CD4-positive, alpha-beta T cell (primary cell): ENCODE measurements around the gene CORT. TPM values are rescaled to one million over a fixed set of nuclear protein-coding genes. Genes with fewer than 3 reads are reported as not detected.

Experiments used
- ATAC-seq: fragments of 200-7000 bp; cut with Tn5 transposase; one replicate; pipeline ENCODE4 v1.10.0; 2022; ENCODE audit warnings: mild to moderate bottlenecking; ENCODE audit not compliant: poor library complexity
- CTCF ChIA-PET: fragments of 350-600 bp; sonication (Branson Sonifier 250); formaldehyde crosslinking; loops from one replicate; lab custom pipeline; 2021; ENCODE audit warnings: antibody characterized with exemption, inconsistent platforms; lab: Charles Lee
- POLR2A ChIA-PET: fragments of 350-600 bp; sonication (Branson Sonifier 250); formaldehyde crosslinking; loops from one replicate; lab custom pipeline; 2021; ENCODE audit warnings: antibody characterized with exemption, inconsistent platforms; lab: Charles Lee
- DNase-seq, 14 experiments: peaks; one replicate each; pipeline ENCODE4 v3.0.0-alpha.2; 2013 to 2020; ENCODE audit warnings: mixed read lengths in 2 of 14
- H3K27ac ChIP-seq, 2 donors: one replicate each; pipeline versions ENCODE4 v1.5.1 to v1.7.0; 2013; ENCODE audit warnings: low read length in 2 of 2, low read depth in 1 of 2, mild to moderate bottlenecking in 1 of 2
- H3K27me3 ChIP-seq, 2 experiments: 1 replicate in 1 of 2; 2 replicates in 1 of 2; pipeline versions ENCODE4 v1.6.1 to v1.7.0; 2013; ENCODE audit warnings: low read length in 2 of 2, control low read depth in 1 of 2, mild to moderate bottlenecking in 1 of 2, moderate library complexity in 1 of 2; ENCODE audit not compliant: insufficient read depth in 2 of 2, control insufficient read depth in 1 of 2
- H3K36me3 ChIP-seq: one replicate; pipeline ENCODE4 v1.6.1; 2013; ENCODE audit warnings: low read length, control low read depth; ENCODE audit not compliant: insufficient read depth
- H3K4me1 ChIP-seq: one replicate; pipeline ENCODE4 v1.6.1; 2013; ENCODE audit warnings: low read length, control low read depth; ENCODE audit not compliant: insufficient read depth
- H3K4me3 ChIP-seq: one replicate; pipeline ENCODE4 v1.5.1; 2013; ENCODE audit warnings: mild to moderate bottlenecking, low read length, moderate library complexity
- H3K9me3 ChIP-seq, 2 experiments: 1 replicate in 1 of 2; 2 replicates in 1 of 2; pipeline versions ENCODE4 v1.6.1 to v1.7.0; 2013; ENCODE audit warnings: low read length in 2 of 2, mild to moderate bottlenecking in 2 of 2, control low read depth in 1 of 2, moderate library complexity in 1 of 2; ENCODE audit not compliant: control insufficient read depth in 1 of 2, insufficient read depth in 1 of 2
- H3K27ac Mint-ChIP-seq: one replicate; pipeline ENCODE4 v1.8.0; 2020; ENCODE audit warnings: mixed read lengths
- H3K27me3 Mint-ChIP-seq: one replicate; pipeline ENCODE4 v1.8.0; 2021; ENCODE audit warnings: mixed read lengths
- H3K36me3 Mint-ChIP-seq: one replicate; pipeline ENCODE4 v1.8.0; 2021; ENCODE audit warnings: low read depth, mixed read lengths
- H3K4me1 Mint-ChIP-seq: one replicate; pipeline ENCODE4 v1.8.0; 2021; ENCODE audit warnings: low read depth, mixed read lengths
- H3K4me3 Mint-ChIP-seq: one replicate; pipeline ENCODE4 v1.8.0; 2020; ENCODE audit warnings: mild to moderate bottlenecking, mixed read lengths
- H3K9me3 Mint-ChIP-seq: one replicate; pipeline ENCODE4 v1.8.0; 2020; ENCODE audit warnings: mixed read lengths
- intact Hi-C, 2 experiments: fragments of 100-400 bp; cut with DNase I in 1 of 2; cut with micrococcal nuclease in 1 of 2; formaldehyde crosslinking; loops; one replicate each; pipeline versions ENCODE4 v1.15.1 to v1.9.0; 2023 to 2025; cut with DNase I, micrococcal nuclease
- total RNA-seq, 174 experiments: library from RNA in 2 of 174; stranded (reverse) in 2 of 174; gene quantifications; one replicate each; pipeline ENCODE4 v1.2.3 and lab custom pipeline; 2021 to 2026
- TF ChIP-seq, protein P1 (sequence below): fragments of 200-600 bp; IDR thresholded peaks from one replicate; pipeline ENCODE4 v1.8.0; 2022; ENCODE audit warnings: antibody characterized with exemption, mild to moderate bottlenecking

Gene CORT
- total RNA-seq, 2 experiments from 2014 or later = 0.25 TPM; not detected in 1

DNA sequence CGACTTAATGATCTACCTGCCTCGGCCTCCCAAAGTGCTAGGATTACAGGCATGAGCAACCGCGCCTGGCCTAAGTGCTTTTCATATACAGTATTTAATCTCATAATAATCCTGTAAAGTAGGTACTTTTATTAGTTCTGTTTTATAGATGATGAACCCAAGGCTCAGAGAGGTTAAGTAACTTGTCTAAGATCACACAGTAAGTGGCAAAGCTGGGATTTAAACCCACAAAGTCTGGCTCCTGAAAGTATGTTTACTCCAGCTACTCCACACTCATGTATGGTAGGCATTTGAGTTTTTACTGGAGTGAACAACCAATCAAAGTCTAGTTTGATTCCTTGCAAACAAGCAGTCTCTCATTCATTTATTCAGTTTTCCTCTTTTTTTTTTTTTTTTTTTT lies 20.2 kb downstream of the CORT start:
- no peaks in the 10 kb centered on the region for H3K9me3 Mint-ChIP-seq
- no peaks in the 10 kb centered on the region for H3K27me3 Mint-ChIP-seq
- TF ChIP-seq, protein P1, sequence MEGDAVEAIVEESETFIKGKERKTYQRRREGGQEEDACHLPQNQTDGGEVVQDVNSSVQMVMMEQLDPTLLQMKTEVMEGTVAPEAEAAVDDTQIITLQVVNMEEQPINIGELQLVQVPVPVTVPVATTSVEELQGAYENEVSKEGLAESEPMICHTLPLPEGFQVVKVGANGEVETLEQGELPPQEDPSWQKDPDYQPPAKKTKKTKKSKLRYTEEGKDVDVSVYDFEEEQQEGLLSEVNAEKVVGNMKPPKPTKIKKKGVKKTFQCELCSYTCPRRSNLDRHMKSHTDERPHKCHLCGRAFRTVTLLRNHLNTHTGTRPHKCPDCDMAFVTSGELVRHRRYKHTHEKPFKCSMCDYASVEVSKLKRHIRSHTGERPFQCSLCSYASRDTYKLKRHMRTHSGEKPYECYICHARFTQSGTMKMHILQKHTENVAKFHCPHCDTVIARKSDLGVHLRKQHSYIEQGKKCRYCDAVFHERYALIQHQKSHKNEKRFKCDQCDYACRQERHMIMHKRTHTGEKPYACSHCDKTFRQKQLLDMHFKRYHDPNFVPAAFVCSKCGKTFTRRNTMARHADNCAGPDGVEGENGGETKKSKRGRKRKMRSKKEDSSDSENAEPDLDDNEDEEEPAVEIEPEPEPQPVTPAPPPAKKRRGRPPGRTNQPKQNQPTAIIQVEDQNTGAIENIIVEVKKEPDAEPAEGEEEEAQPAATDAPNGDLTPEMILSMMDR = no peak
- POLR2A ChIA-PET = no interaction called here
- no peak overlapping the region for H3K4me3 Mint-ChIP-seq
- ATAC-seq (no peak), DNase-seq (no peak)
- Histone ChIP-seq H3K36me3 (peaks cover 36% of the 10 kb centered on the region), H3K4me1 (peaks cover 26% of the 10 kb centered on the region), H3K27me3 (no peaks in the 10 kb centered on the region), H3K9me3 (no peaks in the 10 kb centered on the region), H3K27ac (no peak overlapping the region), H3K4me3 (no peak overlapping the region)
- H3K4me1 Mint-ChIP-seq = peaks cover 30% of the 10 kb centered on the region
- CTCF ChIA-PET = interaction anchor here (0.7 to 3.3 kb wide), 2 partner anchors 25 to 118 kb away, joined by 4 to 11 read pairs; no protein-coding TSS in a partner anchor
- intact Hi-C loops = loop anchor here (10.0 kb wide), 2 partner anchors 75 to 1235 kb away; partner anchors contain the start of genes H6PD (in 1 of the 2) and PGD (in 1 of the 2)
- peaks cover 34% of the 10 kb centered on the region for H3K36me3 Mint-ChIP-seq
- H3K27ac Mint-ChIP-seq = no peak overlapping the region

DNA sequence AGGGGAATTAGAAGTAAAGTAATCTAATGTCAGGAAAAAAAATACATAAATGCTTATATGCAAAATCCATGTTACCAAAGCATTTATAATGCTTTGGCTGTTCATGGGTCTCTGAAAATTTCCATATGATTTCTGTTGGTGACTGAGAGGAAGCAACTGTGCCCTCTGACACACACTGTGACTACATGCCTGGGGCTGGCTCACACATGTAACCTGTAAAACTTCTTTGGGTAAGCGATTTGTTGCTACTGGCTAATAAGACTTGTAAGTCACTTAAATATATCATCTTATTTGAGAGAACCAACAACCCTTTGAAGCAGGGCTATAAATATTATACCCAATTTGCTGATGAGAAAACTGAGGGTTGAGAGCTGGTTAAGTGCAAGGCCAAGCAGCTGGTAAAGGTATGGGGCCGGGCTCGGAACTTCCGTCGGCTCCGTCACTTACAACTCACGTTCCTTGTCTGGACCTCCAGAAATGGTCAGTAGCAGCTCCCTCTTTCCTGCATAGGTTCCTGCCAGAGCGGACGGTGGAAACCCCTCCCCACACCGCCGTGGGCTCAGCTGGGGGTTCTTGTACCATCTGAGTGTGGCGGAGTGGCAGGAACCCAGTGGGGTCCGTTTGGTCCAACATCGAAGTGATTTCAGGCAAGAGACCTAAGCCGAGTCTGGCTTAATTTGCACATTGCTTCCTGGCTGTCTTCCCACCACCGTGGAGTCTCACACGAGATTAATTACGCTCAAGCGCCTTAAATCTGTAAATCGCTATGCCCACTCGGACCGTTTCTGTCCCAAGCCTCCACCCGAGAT lies 21.8 kb downstream of the CORT start:
- peaks cover 45% of the 10 kb centered on the region for H3K4me1 Mint-ChIP-seq
- peaks cover 21% of the 10 kb centered on the region for H3K36me3 ChIP-seq
- no peaks in the 10 kb centered on the region for H3K27me3 ChIP-seq
- DNase-seq = peak in 1 of 14 experiments; percentile 4
- H3K27ac ChIP-seq = peak overlapping the region; percentile 27 to 38
- intact Hi-C loops = loop anchor here (1.0 to 10.0 kb wide), 6 partner anchors 41 to 1237 kb away; partner anchors contain the start of genes PGD (in 2 of the 2), CENPS (in 1 of the 2), H6PD (in 1 of the 2) and UBE4B (in 1 of the 2)
- peaks cover 38% of the 10 kb centered on the region for H3K36me3 Mint-ChIP-seq
- TF ChIP-seq, protein P1 = no peak
- H3K4me1 ChIP-seq = peaks cover 41% of the 10 kb centered on the region
- no peaks in the 10 kb centered on the region for H3K9me3 ChIP-seq
- no peaks in the 10 kb centered on the region for H3K9me3 Mint-ChIP-seq
- peak overlapping the region; percentile 75 for H3K27ac Mint-ChIP-seq
- peak overlapping the region; percentile 79 for H3K4me3 ChIP-seq
- peak; percentile 1 for ATAC-seq
- H3K27me3 Mint-ChIP-seq = no peaks in the 10 kb centered on the region
- peak overlapping the region; percentile 89 for H3K4me3 Mint-ChIP-seq
- ChIA-PET POLR2A (interaction anchor here (1.0 to 1.3 kb wide), 2 partner anchors 23 to 41 kb away, joined by 3 to 4 read pairs; no protein-coding TSS in a partner anchor), CTCF (interaction anchor here (1.9 to 3.3 kb wide), 2 partner anchors 23 to 42 kb away, joined by 6 to 11 read pairs; partner anchors contain the start of gene CENPS)

DNA sequence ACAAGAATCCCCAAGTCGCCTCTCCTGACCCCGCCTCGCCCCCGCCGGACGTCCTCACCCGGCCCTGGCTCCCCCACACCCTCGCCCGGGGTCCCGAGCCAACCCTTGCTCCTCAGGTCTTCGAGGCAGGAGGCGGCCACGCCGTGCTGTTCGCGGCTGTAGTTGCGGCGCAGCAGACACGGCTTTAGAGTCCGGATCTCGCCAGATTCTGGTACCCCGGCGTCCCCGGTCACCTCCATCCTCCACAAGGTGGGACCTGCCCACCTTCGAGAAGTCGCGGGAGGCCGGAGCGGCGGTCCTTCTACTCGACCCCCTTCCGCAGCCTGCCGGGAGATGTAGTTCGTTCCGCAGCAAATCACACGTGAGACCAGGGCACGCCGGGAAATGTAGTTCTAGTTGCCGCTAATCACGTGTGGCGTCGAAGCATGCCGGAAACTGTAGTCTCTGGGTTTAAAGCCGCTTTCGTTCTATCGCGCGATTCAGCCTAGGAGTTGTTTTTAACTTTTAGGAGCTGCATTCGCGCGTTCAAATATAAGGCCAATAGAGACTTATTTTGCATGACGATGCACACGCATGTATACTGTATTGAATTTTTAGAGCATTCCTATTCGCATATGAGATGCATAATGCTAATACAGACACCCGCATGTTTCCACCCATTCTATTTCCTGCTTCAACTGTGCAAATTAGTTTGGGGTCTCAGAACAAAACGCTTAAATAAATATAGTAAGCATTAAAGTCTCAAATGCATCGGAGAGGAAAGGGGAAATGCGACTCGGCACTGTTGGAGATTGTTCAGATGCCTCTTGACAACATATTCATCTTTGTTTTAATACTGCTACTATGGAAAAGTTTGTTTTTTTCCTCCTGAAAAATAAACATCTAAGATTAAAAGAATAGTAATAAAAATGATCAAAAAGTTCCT lies 22.7 kb downstream of the CORT start, which contains the start of gene DFFA:
Gene DFFA (minus strand): TSS at position 310 of the 925 bp plus-strand sequence. CDS start 71 bp downstream, at position 239.
- peak; percentile 83 for ATAC-seq
- ChIA-PET CTCF (interaction anchor here (1.9 to 3.3 kb wide), 2 partner anchors 23 to 42 kb away, joined by 6 to 11 read pairs; partner anchors contain the start of gene CENPS), POLR2A (interaction anchor here (0.8 to 1.3 kb wide), 3 partner anchors 22 to 42 kb away, joined by 3 to 5 read pairs (median 4); no protein-coding TSS in a partner anchor)

More for the DNA sequence above, 22.7 kb downstream of the CORT start, which contains the start of gene DFFA:
- H3K9me3 ChIP-seq = no peaks in the 10 kb centered on the region
- H3K36me3 Mint-ChIP-seq = peaks cover 32% of the 10 kb centered on the region
- H3K36me3 ChIP-seq = peaks cover 17% of the 10 kb centered on the region
- intact Hi-C loops = loop anchor here (1.0 to 10.0 kb wide), 6 partner anchors 42 to 1238 kb away; partner anchors contain the start of genes PGD (in 2 of the 2), CENPS (in 1 of the 2), H6PD (in 1 of the 2) and UBE4B (in 1 of the 2)
- peak within 1 kb of the TSS; percentile 75 for H3K27ac Mint-ChIP-seq
- H3K9me3 Mint-ChIP-seq = no peaks in the 10 kb centered on the region
- peak; percentile 77 to 96 (median 87) for DNase-seq
- TF ChIP-seq, protein P1 = no peak
- peaks cover 45% of the 10 kb centered on the region for H3K4me1 ChIP-seq
- no peaks in the 10 kb centered on the region for H3K27me3 Mint-ChIP-seq
- H3K4me1 Mint-ChIP-seq = peaks cover 50% of the 10 kb centered on the region
- no peaks in the 10 kb centered on the region for H3K27me3 ChIP-seq
- peak within 1 kb of the TSS; percentile 27 to 38 for H3K27ac ChIP-seq
- peak within 1 kb of the TSS; percentile 79 for H3K4me3 ChIP-seq
- H3K4me3 Mint-ChIP-seq = peak within 1 kb of the TSS; percentile 89
